Breast epithelium (tissue), 4 donors: ENCODE results near the gene RALGPS2. TPM values are rescaled to one million over a fixed set of nuclear protein-coding genes. Genes with fewer than 3 reads are reported as not detected.

Experiments
- DNase-seq, 2 donors: peaks; one replicate each; pipeline ENCODE4 v3.0.0-alpha.2; 2019; ENCODE audit warnings: low spot score in 2 of 2
- H3K27ac ChIP-seq, 2 donors: fragments of 200-600 bp; sonication (generic) in 1 of 2; one replicate each; pipeline ENCODE4 v1.5.1; 2016 to 2019; ENCODE audit warnings: mild to moderate bottlenecking in 1 of 2
- H3K27me3 ChIP-seq, 2 donors: fragments of 200-600 bp; sonication (generic) in 1 of 2; one replicate each; pipeline versions ENCODE4 v1.5.1 to v1.6.0; 2017 to 2019; ENCODE audit warnings: control low read depth in 1 of 2, mild to moderate bottlenecking in 1 of 2
- H3K36me3 ChIP-seq: fragments of 200-600 bp; one replicate; pipeline ENCODE4 v1.5.1; 2019
- H3K4me1 ChIP-seq, 2 donors: fragments of 200-600 bp; sonication (generic); one replicate each; pipeline ENCODE4 v1.5.1; 2016 to 2019; ENCODE audit warnings: control low read depth in 1 of 2
- H3K4me3 ChIP-seq, 3 donors: fragments of 200-600 bp; sonication (generic); 1 replicate in 2 of 3; 2 replicates in 1 of 3; pipeline ENCODE4 v1.5.1; 2016 to 2019; ENCODE audit warnings: mild to moderate bottlenecking in 3 of 3, moderate library complexity in 2 of 3
- H3K9me3 ChIP-seq, 2 donors: fragments of 200-600 bp; sonication (generic) in 1 of 2; one replicate each; pipeline ENCODE4 v1.5.1; 2016 to 2019; ENCODE audit warnings: control low read depth in 1 of 2
- CTCF ChIP-seq, 3 donors: fragments of 450-650 bp; IDR thresholded peaks; one replicate each; pipeline ENCODE4 v1.5.1; 2016 to 2017; ENCODE audit warnings: antibody characterized with exemption in 3 of 3, mild to moderate bottlenecking in 3 of 3, moderate library complexity in 3 of 3
- POLR2A ChIP-seq: fragments of 450-650 bp; IDR thresholded peaks from one replicate; pipeline ENCODE4 v1.6.1; 2016; ENCODE audit warnings: antibody characterized with exemption, mild to moderate bottlenecking, moderate library complexity
- POLR2AphosphoS5 ChIP-seq, 3 donors: sonication (generic); formaldehyde crosslinking; IDR thresholded peaks; one replicate each; pipeline ENCODE4 v1.6.1; 2017; ENCODE audit warnings: antibody characterized with exemption in 3 of 3
- intact Hi-C: fragments of 100-400 bp; cut with DNase I; formaldehyde crosslinking; loops from one replicate; pipeline ENCODE4 v1.15.1; 2023; ENCODE audit warnings: low total_unique reads
- total RNA-seq, 3 donors: library from RNA; depleted of rRNA; stranded (reverse); fragments of >200 nt; gene quantifications; one replicate each; pipeline ENCODE4 v1.1.0, GENCODE V29; 2016

The RALGPS2 gene
- total RNA-seq, 3 donors from 2014 or later: 4.8 to 45.2 (median 43.3) TPM

- intact Hi-C loops: no loop called here
- Histone ChIP-seq H3K36me3 (no peaks in the 10 kb centered on the region), H3K4me3 (no peak overlapping the region), H3K27me3 (no peaks in the 10 kb centered on the region), H3K4me1 (no peaks in the 10 kb centered on the region), H3K27ac (peak overlapping the region; percentile 67 to 91), H3K9me3 (no peaks in the 10 kb centered on the region)
- TF ChIP-seq POLR2AphosphoS5 (IDR thresholded peaks at IDR 0.05): peak in 1 of 3 donors; percentile 39
- TF ChIP-seq CTCF (IDR thresholded peaks at IDR 0.05): no peak
- TF ChIP-seq POLR2A: no peak
- no peak for DNase-seq
Measured at GRCh38 chr1:178937695-178938094, 212.7 kb downstream of the RALGPS2 start.

- H3K27ac ChIP-seq: peak overlapping the region; percentile 67 to 91
- no peak for DNase-seq
- H3K9me3 ChIP-seq: no peaks in the 10 kb centered on the region
- TF ChIP-seq POLR2AphosphoS5 (IDR thresholded peaks at IDR 0.05) (no peak), CTCF (IDR thresholded peaks at IDR 0.05) (no peak), POLR2A (no peak)
- H3K4me1 ChIP-seq: no peaks in the 10 kb centered on the region
- no peaks in the 10 kb centered on the region for H3K36me3 ChIP-seq
- H3K4me3 ChIP-seq: peak overlapping the region in 2 of 3 donors; percentile 4 to 55
- intact Hi-C loops: no loop called here
- no peaks in the 10 kb centered on the region for H3K27me3 ChIP-seq
Measured at GRCh38 chr1:178938101-178938958, 213.3 kb downstream of the RALGPS2 start.

GRCh38 chr1:178938959-178939317, 213.9 kb downstream of the RALGPS2 start:
- DNase-seq: no peak
- no peaks in the 10 kb centered on the region for H3K4me1 ChIP-seq
- TF ChIP-seq POLR2A (no peak), CTCF (IDR thresholded peaks at IDR 0.05) (no peak), POLR2AphosphoS5 (IDR thresholded peaks at IDR 0.05) (peak; percentile 13 to 89 (median 25))

GRCh38 chr1:178939338-178940067, 214.5 kb downstream of the RALGPS2 start:
- Histone ChIP-seq H3K9me3 (no peaks in the 10 kb centered on the region), H3K36me3 (no peaks in the 10 kb centered on the region), H3K27ac (peak overlapping the region; percentile 67 to 91), H3K27me3 (no peaks in the 10 kb centered on the region), H3K4me3 (peak overlapping the region in 2 of 3 donors; percentile 2 to 55), H3K4me1 (no peaks in the 10 kb centered on the region)
- intact Hi-C loops: no loop called here
- TF ChIP-seq POLR2AphosphoS5 (IDR thresholded peaks at IDR 0.05) (peak in 1 of 3 donors; percentile 22), POLR2A (no peak), CTCF (IDR thresholded peaks at IDR 0.05) (no peak)
- no peak for DNase-seq

More at GRCh38 chr1:178938959-178939317, 213.9 kb downstream of the RALGPS2 start:
- Histone ChIP-seq H3K36me3 (no peaks in the 10 kb centered on the region), H3K4me3 (peak overlapping the region in 2 of 3 donors; percentile 2 to 55), H3K27me3 (no peaks in the 10 kb centered on the region), H3K9me3 (no peaks in the 10 kb centered on the region), H3K27ac (peak overlapping the region; percentile 67 to 91)
- intact Hi-C loops: no loop called here
